HG02870 (cell line): Measurements from ENCODE around the gene PSMB5.
A peak's percentile ranks its signal among the peaks of the same experiment; 100 is the strongest.
"Not testable (repeated sequence)": the region's sequence is repeated elsewhere in the genome, so short reads cannot be mapped to it uniquely, and the experiment has no call there.

Source experiments
- ATAC-seq: cut with Tn5 transposase; IDR thresholded peaks from one replicate; pipeline ENCODE4 v1.9.1; 2021; ENCODE audit warnings: mild to moderate bottlenecking, moderate library complexity; ENCODE audit not compliant: unreplicated experiment

The PSMB5 gene

DNA sequence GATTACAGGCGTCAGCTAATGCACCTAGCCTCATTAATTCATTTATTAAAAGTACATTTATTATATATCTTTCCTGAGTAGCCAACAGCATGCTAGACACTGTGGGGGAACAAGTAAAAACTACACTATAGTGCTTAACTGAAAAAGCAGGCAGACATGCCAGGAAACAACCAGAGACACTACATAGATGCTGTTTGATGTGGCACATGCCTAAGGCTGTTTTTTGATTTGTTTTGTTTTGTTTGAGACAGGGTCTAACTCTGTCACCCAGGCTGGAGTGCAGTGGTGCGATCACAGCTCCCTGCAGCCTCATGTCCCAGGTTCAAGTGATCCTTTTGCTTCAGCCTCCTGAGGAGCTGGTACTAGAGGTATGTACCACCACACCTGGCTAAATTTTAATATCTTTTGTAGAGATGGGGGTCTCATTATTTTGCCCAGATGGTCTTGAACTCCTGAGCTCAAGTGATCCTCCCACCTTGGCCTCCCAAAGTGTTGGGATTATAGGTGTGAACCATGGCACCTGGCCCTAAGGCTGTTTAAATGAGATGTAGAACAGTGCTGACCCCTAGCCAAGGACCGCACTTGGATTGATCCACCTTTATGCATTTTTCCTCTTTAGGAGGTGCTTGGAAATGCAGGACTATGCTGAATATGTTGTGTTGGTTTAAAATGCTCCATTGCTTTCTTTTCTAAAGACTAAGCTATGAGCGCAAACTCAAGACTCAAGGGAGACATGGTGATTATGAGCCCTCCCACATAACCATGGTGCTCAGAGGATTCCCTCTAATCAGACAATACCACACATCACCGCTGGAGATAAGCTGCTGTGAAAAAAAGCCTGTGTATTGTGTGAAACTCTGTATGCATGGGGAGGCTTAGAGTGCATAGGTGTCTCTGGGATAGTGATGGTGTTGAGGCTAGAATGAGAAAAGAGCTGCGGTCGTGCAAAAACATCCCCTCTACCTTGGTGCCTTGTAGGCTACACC is 14.3 kb downstream of the PSMB5 start:
- no peak for ATAC-seq

DNA sequence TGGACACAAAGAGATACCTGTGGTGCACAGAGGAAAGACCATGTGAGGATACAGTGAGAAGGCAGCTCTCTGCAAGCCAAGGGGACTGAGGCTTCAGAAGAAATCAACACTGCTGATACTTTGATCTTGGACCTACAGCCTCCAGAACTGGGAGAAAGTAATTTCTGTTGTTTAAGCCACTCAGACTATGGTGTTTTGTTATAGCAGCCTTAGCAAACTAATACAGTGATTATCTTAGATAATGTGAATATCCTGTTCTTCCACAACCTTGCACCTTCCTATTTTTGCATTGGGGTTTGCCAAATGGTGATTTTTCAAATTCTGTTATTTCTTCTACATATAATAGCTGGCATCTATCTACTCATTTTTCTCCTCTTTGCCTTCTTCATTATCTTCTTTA is 16.6 kb downstream of the PSMB5 start:
- ATAC-seq = no peak

- ATAC-seq = no peak
Measured at GRCh38 chr14:23017091-23017490, 17.6 kb downstream of the PSMB5 start.

DNA sequence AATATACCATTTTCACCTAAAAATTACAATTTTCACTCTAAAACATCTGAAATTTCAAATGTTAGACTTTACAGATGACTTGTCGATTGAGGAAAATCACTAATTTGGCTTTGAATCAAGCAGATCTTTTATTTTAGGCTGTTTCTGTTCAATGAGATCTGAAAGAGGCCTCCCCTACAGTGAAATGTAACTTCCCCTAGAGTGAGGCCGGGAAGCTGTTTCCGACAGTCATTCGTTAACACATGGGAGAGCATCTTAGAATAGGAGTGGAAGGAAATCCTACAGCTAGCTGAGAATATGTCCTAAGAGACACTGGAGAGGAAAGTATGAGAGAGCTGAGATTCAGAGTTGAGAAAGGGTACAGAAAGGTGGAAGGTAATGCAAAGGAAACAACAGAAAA is 19.1 kb downstream of the PSMB5 start:
- ATAC-seq = no peak

GRCh38 chr14:23013749-23014054 is 21.0 kb downstream of the PSMB5 start:
- ATAC-seq = not testable (repeated sequence)

DNA sequence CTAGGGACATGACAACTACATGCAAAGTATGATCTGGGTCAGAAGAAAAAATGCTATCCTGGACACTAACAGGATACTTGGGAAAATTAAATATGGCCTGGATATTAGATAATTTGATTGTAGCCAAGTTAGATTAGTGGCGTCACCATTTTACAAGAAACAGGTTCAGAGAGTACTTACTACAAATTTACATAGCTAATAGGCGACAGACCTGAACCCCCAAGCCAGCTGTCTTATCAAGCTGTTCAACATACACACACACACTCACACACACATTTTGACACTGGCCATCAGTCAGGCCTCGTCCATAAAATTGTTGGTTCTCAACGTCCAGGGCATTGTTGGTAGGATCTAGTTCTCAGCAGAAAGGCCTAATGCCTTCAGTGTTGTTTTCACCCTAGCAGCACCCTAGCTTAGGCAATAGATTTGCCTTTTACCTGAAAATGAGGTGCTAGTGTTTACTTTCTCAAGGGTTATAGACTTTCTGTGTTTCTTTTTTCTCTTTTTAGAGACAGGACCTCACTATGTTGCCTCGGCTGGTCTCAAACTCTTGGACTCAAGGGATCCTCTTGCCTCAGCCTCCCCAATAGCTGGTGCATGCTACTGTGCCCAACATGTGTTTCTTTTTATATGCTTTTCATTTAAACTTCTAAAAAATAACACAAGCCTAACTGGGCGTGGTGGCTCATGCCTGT is 21.5 kb downstream of the PSMB5 start:
- ATAC-seq = no peak

DNA sequence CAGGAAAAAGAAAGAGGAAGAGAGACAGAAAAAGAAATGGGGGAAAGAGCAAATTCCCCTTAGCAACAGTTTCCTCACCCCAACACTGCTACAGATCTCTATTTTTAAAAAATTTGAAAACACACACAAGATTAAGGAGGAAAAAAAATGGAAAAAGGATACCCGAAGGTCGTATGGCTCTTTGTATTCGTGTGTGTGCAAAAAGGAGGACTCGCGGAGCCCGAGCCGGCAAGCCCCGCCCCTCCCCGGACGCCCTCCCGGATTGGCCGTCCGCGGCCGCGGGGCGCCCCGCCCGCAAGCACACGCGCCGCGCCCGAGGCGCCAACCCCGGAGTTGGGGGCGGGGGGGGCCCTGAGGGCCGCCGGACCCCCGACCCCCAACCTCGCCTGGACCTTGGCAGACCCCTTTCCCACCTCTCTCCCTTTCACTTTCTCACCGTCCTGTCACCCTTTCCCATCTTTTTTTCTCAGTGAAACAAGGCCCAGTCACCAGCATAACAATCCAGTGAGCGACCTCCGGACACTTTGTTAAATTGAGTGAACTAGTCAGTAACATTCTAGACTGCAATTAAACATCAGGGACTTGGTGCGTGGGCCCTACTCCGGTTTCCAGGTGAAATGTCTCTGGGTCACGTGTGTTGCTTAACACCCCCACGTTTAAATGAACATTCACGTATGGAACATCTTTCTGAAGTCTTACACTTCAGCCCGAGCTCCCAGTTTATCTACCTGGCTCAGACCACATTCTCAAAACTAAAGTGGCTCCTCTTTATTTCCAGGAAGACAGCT is 24.6 kb downstream of the PSMB5 start, which contains the start of gene C14orf93:
C14orf93 (minus strand) TSS at position 205 of the 788 bp plus-strand sequence. CDS start 11,120 bp downstream, outside the sequence.
- no peak for ATAC-seq

DNA sequence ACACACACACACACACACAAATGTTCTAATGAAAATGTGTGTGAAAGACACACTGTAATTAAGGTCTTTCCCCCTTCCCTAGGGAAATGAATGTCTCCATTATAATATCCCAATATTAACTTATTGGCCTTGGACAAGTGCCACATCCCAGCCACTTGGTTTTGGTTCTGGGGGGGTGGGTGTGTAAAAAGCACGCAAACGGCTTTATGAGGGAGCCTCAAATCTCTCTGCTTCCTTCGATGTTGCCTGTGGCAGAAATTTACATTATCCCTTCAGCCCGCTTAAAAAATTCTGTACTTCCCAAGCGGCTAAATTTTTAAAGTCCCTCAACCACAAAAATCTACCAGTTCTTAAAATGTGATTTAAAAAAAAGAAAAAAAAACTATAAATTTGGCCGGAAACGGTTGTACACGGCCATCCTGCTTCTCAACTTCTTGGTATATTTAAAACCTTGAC is 25.2 kb downstream of the PSMB5 start:
- no peak for ATAC-seq

- no peak for ATAC-seq
Measured at GRCh38 chr14:23008831-23009230, 25.9 kb downstream of the PSMB5 start.

GRCh38 chr14:23006544-23007419 is 27.9 kb downstream of the PSMB5 start:
- peak; percentile 95 for ATAC-seq

- ATAC-seq = no peak
Measured at GRCh38 chr14:23006188-23006534, 28.5 kb downstream of the PSMB5 start.

DNA sequence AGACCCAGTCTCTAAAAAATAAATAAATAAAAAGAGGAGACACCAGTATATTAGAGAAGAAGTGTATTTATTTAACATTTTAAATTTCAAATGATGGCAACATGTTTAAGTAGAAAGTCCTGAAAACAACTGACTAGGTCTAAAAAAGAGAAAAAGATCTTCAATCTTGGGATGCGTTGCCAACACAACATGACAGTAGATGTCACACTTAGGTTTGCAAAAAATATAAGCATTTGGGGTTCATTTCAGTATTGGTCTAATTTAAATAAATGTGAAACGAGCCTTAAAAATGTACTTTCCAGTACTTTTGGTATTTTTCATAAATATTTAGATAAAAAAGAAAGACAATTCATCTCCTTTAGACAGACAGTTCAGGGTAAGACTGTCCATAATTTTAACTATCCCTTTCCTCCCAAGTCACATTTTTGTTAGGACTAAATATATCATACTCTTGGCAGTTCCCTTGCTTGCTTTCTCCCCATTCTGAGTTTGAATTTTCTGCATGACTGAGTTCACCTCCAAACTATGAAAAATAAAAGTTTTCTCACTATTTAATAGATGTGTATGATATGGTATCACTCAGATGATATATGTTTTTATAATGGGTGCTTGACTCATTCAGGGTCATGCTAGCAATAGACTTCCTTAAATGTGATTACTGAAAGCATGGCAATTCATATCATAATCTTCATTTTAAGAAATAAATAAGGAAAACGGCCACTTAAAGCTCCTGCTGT is 29.1 kb downstream of the PSMB5 start:
- ATAC-seq = no peak

DNA sequence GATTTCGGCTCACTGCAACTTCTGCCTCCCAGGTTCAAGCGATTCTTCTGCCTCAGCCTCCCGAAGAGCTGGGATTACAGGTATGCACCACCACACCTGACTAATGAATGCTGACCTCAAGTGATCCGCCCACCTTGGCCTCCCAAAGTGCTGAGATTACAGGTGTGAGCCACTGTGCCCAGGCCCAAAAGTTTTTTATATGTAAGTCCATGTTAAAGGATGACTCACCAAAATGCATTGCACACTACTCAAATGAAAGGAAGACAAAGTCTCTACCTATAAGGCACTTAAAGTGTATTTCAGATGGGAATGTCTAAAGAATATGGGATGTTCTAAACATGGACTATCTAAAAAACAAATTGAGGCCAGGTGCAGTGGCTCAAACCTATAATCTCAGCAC is 30.4 kb downstream of the PSMB5 start:
- not testable (repeated sequence) for ATAC-seq

- ATAC-seq = no peak
Measured at GRCh38 chr14:23002592-23002991, 32.1 kb downstream of the PSMB5 start.

DNA sequence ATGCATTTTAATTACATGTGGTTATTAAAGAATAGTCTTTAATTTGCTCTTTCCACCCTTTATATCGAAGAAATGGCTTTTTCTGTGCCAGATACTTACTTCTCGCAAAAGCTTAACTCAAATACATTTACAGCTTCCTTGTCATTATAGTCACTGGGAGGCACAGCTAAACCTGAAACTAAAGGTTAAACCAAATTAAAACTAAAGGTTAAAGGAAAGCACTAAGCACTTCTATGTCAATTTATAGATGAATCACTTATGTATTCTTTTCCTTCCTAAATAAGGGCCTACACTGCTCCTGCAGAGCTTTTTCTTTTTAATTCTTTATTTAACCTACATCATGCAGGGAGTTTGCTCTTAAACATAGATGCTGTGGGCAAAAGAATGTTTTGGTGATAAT is 33.8 kb downstream of the PSMB5 start:
- ATAC-seq = no peak

DNA sequence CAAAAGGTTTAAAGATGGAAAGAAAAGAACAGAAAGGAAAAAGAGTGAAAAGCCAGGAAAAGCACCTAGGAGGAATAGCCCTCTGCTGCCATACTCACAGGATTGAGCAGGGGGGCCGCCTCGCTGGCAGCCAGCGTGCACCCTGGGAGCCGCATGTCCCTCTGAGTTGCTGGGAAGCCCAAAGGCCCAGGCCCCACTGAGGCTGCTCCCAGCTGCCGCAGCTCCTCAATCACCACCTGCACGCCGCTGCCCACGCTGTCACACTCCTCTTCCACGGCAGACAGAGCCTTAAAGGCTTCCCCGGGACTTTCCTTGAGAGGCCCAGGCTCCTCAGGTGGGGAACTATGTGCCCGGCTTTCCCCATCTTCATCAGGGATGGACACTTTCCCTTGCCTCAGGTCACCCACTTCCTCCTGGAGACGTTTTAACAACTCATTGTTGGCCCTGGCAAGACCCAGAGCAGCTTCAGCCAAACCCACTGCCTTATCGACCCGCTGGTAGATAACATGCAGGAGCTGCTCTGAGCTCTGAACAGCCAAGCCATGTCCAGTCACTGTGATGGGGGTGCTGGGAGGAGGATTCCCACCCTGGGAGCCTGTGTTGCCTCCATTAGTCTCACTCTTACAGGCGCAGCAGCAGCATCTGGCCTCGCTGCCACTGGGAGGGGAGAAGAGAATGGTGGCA is 36.2 kb downstream of the PSMB5 start:
- ATAC-seq = no peak

- ATAC-seq = no peak
Measured at GRCh38 chr14:22997676-22998323, 36.9 kb downstream of the PSMB5 start.
